ENCODE results near the gene MAPK8IP3. TPM values are rescaled to one million over a fixed set of nuclear protein-coding genes. Genes with fewer than 3 reads are reported as not detected.
"Not testable (repeated sequence)": the region's sequence is repeated elsewhere in the genome, so short reads cannot be mapped to it uniquely, and the experiment has no call there.

Gene MAPK8IP3
- polyA plus RNA-seq, 2 donors, result 21.6 to 73.8 TPM

DNA sequence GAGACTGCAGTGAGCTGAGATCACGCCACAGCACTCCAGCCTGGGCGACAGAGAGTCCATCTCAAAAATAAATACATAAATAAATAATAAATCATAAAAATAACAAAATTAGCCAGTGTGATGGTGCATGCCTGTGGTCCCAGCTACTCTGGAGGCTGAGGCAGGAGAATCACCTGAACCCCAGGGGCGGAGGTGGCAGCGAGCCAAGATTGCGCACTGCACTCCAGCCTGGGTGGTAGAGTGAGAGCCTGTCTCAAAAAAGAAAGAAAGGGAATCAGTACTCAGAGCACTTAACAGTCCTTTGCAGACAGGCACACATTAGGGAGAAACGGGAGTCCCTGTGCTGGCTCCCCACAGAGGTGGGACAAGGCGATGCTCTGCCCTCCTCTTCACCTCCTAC, 25.1 kb downstream of the MAPK8IP3 start:
- WGBS, 2 donors, result 88 to 94% methylated on average over 7 of the region's 7 CpGs
- Histone ChIP-seq H3K9me3 (ENCODE audit: control insufficient read depth in 2 of 2, insufficient read depth in 1 of 2, low read depth in 1 of 2, low read length in 1 of 2) (peaks cover 0 to 5% of the 10 kb centered on the region in 2 donors), H3K4me1 (ENCODE audit: control insufficient read depth in 2 of 2, insufficient read depth in 2 of 2, low read length in 1 of 2) (no peaks in the 10 kb centered on the region), H3K27ac (ENCODE audit: low read depth in 2 of 2, low read length in 1 of 2) (no peak overlapping the region), H3K27me3 (ENCODE audit: control insufficient read depth in 1 of 2, insufficient read depth in 2 of 2, low read length in 2 of 2) (no peaks in the 10 kb centered on the region), H3K4me3 (ENCODE audit: low read depth in 1 of 2, low read length in 2 of 2) (no peak overlapping the region), H3K36me3 (ENCODE audit: control insufficient read depth in 2 of 2, insufficient read depth in 2 of 2, low read length in 1 of 2) (peaks cover 13 to 64% of the 10 kb centered on the region in 2 donors)

DNA sequence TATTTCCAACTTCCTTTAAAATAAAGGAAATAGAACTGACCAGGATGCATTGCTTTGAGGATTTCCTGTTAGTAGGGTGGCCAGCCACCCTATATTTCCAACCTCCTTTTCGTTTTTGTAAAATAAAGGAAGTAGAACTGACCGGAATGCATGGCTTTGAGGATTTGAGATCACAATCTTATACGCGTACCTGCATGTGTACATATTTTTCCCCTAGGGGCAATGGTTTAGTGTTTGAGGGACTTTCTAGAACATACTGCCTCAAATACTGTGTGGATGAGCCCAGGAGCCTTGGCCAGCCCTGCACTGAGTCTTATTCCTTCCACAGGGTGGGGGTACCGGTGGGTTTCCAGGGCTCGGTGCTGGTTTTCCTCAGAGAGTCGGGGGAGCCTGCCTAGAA, 25.6 kb downstream of the MAPK8IP3 start:
- 68 to 70% methylated on average over 7 of the region's 7 CpGs for WGBS, 2 donors
- Histone ChIP-seq H3K9me3 (ENCODE audit: control insufficient read depth in 2 of 2, insufficient read depth in 1 of 2, low read depth in 1 of 2, low read length in 1 of 2) (peaks cover 0 to 5% of the 10 kb centered on the region in 2 donors), H3K36me3 (ENCODE audit: control insufficient read depth in 2 of 2, insufficient read depth in 2 of 2, low read length in 1 of 2) (peaks cover 13 to 60% of the 10 kb centered on the region in 2 donors), H3K27ac (ENCODE audit: low read depth in 2 of 2, low read length in 1 of 2) (no peak overlapping the region), H3K4me3 (ENCODE audit: low read depth in 1 of 2, low read length in 2 of 2) (no peak overlapping the region), H3K27me3 (ENCODE audit: control insufficient read depth in 1 of 2, insufficient read depth in 2 of 2, low read length in 2 of 2) (no peaks in the 10 kb centered on the region), H3K4me1 (ENCODE audit: control insufficient read depth in 2 of 2, insufficient read depth in 2 of 2, low read length in 1 of 2) (no peaks in the 10 kb centered on the region)

DNA sequence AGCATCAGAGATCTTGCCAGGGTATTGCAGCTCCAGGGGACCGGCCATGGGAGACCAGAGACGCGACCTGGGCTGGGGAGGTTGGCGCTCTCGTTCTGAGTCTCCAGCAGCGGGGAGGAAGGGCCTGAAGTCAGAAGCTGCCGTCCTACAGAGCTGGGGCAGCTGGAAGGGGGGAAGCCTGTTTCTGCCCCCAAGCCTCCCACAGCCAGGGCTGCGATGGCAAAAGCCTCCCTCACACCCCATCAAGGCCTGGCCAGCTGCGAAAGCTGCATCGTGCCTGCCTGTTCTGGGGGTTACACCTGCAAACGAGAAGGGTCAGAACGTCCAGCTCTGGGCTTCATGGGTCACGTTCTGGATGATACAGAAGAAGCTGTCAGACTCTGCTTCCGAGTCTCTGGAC, 26.1 kb downstream of the MAPK8IP3 start:
- H3K36me3 ChIP-seq (ENCODE audit: control insufficient read depth in 2 of 2, insufficient read depth in 2 of 2, low read length in 1 of 2), result peaks cover 13 to 56% of the 10 kb centered on the region in 2 donors
- H3K9me3 ChIP-seq (ENCODE audit: control insufficient read depth in 2 of 2, insufficient read depth in 1 of 2, low read depth in 1 of 2, low read length in 1 of 2), result peaks cover 0 to 5% of the 10 kb centered on the region in 2 donors
- no peak overlapping the region for H3K27ac ChIP-seq (ENCODE audit: low read depth in 2 of 2, low read length in 1 of 2)
- H3K4me1 ChIP-seq (ENCODE audit: control insufficient read depth in 2 of 2, insufficient read depth in 2 of 2, low read length in 1 of 2), result no peaks in the 10 kb centered on the region
- no peak overlapping the region for H3K4me3 ChIP-seq (ENCODE audit: low read depth in 1 of 2, low read length in 2 of 2)
- WGBS, 2 donors, result 72 to 81% methylated on average over 11 to 14 of the region's 14 CpGs
- H3K27me3 ChIP-seq (ENCODE audit: control insufficient read depth in 1 of 2, insufficient read depth in 2 of 2, low read length in 2 of 2), result no peaks in the 10 kb centered on the region

DNA sequence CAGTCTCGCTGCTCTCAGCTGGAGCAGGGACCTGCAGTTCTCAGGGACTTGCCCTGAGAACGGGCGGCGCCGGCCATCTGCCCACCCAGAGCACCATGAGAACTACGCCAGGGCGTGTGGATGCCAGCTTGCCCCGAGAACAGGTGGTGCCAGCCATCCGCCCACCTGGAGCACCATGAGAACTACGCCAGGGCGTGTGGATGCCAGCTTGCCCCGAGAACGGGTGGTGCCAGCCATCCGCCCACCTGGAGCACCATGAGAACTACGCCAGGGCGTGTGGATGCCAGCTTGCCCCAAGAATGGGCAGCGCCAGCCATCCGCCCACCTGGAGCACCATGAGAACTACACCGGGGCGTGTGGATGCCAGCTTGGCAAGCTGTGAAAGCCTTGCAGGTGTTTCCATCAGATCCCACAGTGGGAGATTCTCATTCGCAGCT, 26.6 kb downstream of the MAPK8IP3 start:
- H3K27ac ChIP-seq (ENCODE audit: low read depth in 2 of 2, low read length in 1 of 2); H3K9me3 ChIP-seq (ENCODE audit: control insufficient read depth in 2 of 2, insufficient read depth in 1 of 2, low read depth in 1 of 2, low read length in 1 of 2); H3K4me3 ChIP-seq (ENCODE audit: low read depth in 1 of 2, low read length in 2 of 2); H3K27me3 ChIP-seq (ENCODE audit: control insufficient read depth in 1 of 2, insufficient read depth in 2 of 2, low read length in 2 of 2); H3K4me1 ChIP-seq (ENCODE audit: control insufficient read depth in 2 of 2, insufficient read depth in 2 of 2, low read length in 1 of 2): not testable (repeated sequence)
- 59 to 70% methylated on average over 21 of the region's 21 CpGs for WGBS, 2 donors
- H3K36me3 ChIP-seq (ENCODE audit: control insufficient read depth in 2 of 2, insufficient read depth in 2 of 2, low read length in 1 of 2), result peaks cover 12 to 51% of the 10 kb centered on the region in 2 donors

DNA sequence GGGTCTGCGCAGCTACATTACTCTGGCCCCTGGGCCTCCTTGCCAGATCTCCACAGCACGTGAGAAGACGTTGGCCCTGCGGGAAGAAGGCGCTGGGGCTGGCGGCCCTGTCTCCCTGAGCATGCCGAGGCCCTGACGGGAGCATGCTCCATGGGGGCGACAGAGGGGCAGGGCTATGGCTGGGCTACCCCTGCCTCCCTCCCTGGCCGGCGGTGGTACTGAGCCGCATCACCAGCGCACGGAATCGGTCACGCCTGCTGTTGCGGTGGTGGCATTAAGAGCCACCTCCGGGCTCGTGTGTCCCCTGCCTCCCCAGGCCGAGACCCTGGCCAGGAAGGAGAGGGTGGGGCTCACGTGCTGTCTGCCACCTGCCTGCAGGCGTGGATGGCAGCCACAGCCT, 28.1 kb downstream of the MAPK8IP3 start:
- no peak overlapping the region for H3K4me3 ChIP-seq (ENCODE audit: low read depth in 1 of 2, low read length in 2 of 2)
- peaks cover 0 to 5% of the 10 kb centered on the region in 2 donors for H3K9me3 ChIP-seq (ENCODE audit: control insufficient read depth in 2 of 2, insufficient read depth in 1 of 2, low read depth in 1 of 2, low read length in 1 of 2)
- peaks cover 0 to under 1% of the 10 kb centered on the region in 2 donors for H3K4me1 ChIP-seq (ENCODE audit: control insufficient read depth in 2 of 2, insufficient read depth in 2 of 2, low read length in 1 of 2)
- no peaks in the 10 kb centered on the region for H3K27me3 ChIP-seq (ENCODE audit: control insufficient read depth in 1 of 2, insufficient read depth in 2 of 2, low read length in 2 of 2)
- no peak overlapping the region for H3K27ac ChIP-seq (ENCODE audit: low read depth in 2 of 2, low read length in 1 of 2)
- 92 to 93% methylated on average over 21 to 22 of the region's 22 CpGs for WGBS, 2 donors
- peaks cover 3 to 35% of the 10 kb centered on the region in 2 donors for H3K36me3 ChIP-seq (ENCODE audit: control insufficient read depth in 2 of 2, insufficient read depth in 2 of 2, low read length in 1 of 2)

DNA sequence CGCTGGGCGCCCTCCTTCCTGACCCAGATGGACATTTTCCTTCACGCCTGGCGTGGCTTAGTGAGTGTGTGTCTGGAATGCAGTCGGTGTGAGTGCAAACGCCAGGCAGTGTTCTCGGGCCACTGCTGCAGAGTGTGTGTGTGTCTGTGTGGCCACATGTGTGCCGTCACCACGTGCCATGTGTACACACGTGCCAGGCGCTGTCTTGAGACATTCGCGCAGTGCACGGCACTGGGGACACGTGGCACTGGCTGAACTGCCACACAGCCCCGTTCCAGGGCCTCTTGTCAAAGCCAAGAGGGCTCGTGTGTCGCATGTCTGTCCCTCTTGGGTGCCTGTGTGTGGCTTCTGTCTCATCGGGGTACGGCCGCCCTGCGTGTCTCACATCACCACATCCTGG, 28.8 kb downstream of the MAPK8IP3 start:
- Histone ChIP-seq H3K27ac (ENCODE audit: low read depth in 2 of 2, low read length in 1 of 2) (no peak overlapping the region), H3K9me3 (ENCODE audit: control insufficient read depth in 2 of 2, insufficient read depth in 1 of 2, low read depth in 1 of 2, low read length in 1 of 2) (peaks cover 0 to 5% of the 10 kb centered on the region in 2 donors), H3K36me3 (ENCODE audit: control insufficient read depth in 2 of 2, insufficient read depth in 2 of 2, low read length in 1 of 2) (peaks cover 0 to 30% of the 10 kb centered on the region in 2 donors), H3K4me3 (ENCODE audit: low read depth in 1 of 2, low read length in 2 of 2) (no peak overlapping the region), H3K27me3 (ENCODE audit: control insufficient read depth in 1 of 2, insufficient read depth in 2 of 2, low read length in 2 of 2) (no peaks in the 10 kb centered on the region), H3K4me1 (ENCODE audit: control insufficient read depth in 2 of 2, insufficient read depth in 2 of 2, low read length in 1 of 2) (peaks cover 0 to 4% of the 10 kb centered on the region in 2 donors)
- 97 to 98% methylated on average over 22 of the region's 22 CpGs for WGBS, 2 donors

DNA sequence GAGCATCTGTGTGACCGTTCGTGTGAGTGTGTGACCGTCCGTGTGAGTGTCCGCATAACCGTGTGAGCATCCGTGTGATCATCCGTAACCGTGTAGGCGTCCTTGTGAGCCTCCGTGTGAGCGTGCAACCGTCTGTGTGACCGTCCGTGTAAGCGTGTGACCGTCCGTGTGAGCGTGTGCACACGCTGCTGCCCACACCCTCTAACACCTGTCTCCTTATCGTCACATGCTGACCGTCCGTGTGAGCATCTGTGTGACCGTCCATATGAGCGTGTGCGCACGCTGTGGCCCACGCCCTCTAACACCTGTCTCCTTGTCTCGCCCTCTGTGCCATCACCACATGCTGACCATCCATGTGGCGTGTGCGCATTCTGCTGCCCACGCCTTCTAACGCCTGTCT, 34.2 kb downstream of the MAPK8IP3 start:
- peaks cover 0 to 36% of the 10 kb centered on the region in 2 donors for H3K36me3 ChIP-seq (ENCODE audit: control insufficient read depth in 2 of 2, insufficient read depth in 2 of 2, low read length in 1 of 2)

DNA sequence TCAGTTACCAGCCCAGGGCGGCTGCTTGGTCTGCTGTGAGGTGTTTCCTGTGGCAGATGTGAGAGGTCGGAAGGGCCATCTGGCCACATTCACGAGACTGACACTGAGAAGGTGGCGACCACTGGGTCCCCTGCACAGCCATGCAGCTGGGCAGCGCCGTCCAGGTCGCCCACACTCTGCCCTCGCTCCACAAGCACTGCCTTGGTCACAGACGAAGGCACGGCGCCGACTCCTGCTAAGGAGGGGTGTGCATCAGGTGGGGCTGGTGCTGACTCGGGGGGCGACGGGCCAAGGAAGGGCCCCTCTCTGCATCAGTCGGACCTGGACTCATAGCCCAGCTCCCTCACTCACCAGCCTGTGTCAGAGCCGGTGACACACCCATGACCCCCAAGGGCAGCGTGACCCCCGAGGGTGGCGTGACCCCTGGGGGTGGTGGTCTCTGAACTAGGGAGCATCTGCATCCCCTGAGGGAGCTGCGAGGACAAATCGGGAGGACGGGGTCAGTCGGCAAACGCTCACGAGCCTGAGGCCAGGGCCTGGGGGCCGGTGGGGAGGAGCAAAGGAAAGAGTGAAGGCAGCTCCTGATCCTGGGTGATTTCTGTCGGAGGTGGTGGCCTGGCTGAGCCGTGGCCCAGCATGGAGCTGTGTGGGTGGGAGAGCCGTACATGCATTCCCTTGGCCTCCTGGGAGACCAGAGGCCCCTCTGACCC, 34.9 kb downstream of the MAPK8IP3 start:
- Histone ChIP-seq H3K4me1 (ENCODE audit: control insufficient read depth in 2 of 2, insufficient read depth in 2 of 2, low read length in 1 of 2) (peaks cover 0 to 8% of the 10 kb centered on the region in 2 donors), H3K27me3 (ENCODE audit: control insufficient read depth in 1 of 2, insufficient read depth in 2 of 2, low read length in 2 of 2) (no peaks in the 10 kb centered on the region), H3K36me3 (ENCODE audit: control insufficient read depth in 2 of 2, insufficient read depth in 2 of 2, low read length in 1 of 2) (peaks cover 0 to 38% of the 10 kb centered on the region in 2 donors), H3K27ac (ENCODE audit: low read depth in 2 of 2, low read length in 1 of 2) (no peak overlapping the region), H3K9me3 (ENCODE audit: control insufficient read depth in 2 of 2, insufficient read depth in 1 of 2, low read depth in 1 of 2, low read length in 1 of 2) (peaks cover 0 to 2% of the 10 kb centered on the region in 2 donors), H3K4me3 (ENCODE audit: low read depth in 1 of 2, low read length in 2 of 2) (no peak overlapping the region)
- WGBS, 2 donors, result 92 to 94% methylated on average over 30 of the region's 30 CpGs

More for the DNA sequence above, 34.2 kb downstream of the MAPK8IP3 start:
- H3K9me3 ChIP-seq (ENCODE audit: control insufficient read depth in 2 of 2, insufficient read depth in 1 of 2, low read depth in 1 of 2, low read length in 1 of 2), result peaks cover 0 to 6% of the 10 kb centered on the region in 2 donors
- no peak overlapping the region for H3K27ac ChIP-seq (ENCODE audit: low read depth in 2 of 2, low read length in 1 of 2)
- WGBS, 2 donors, result 97 to 98% methylated on average over 33 of the region's 33 CpGs
- no peak overlapping the region for H3K4me3 ChIP-seq (ENCODE audit: low read depth in 1 of 2, low read length in 2 of 2)
- peaks cover 0 to 8% of the 10 kb centered on the region in 2 donors for H3K4me1 ChIP-seq (ENCODE audit: control insufficient read depth in 2 of 2, insufficient read depth in 2 of 2, low read length in 1 of 2)
- H3K27me3 ChIP-seq (ENCODE audit: control insufficient read depth in 1 of 2, insufficient read depth in 2 of 2, low read length in 2 of 2), result no peaks in the 10 kb centered on the region

DNA sequence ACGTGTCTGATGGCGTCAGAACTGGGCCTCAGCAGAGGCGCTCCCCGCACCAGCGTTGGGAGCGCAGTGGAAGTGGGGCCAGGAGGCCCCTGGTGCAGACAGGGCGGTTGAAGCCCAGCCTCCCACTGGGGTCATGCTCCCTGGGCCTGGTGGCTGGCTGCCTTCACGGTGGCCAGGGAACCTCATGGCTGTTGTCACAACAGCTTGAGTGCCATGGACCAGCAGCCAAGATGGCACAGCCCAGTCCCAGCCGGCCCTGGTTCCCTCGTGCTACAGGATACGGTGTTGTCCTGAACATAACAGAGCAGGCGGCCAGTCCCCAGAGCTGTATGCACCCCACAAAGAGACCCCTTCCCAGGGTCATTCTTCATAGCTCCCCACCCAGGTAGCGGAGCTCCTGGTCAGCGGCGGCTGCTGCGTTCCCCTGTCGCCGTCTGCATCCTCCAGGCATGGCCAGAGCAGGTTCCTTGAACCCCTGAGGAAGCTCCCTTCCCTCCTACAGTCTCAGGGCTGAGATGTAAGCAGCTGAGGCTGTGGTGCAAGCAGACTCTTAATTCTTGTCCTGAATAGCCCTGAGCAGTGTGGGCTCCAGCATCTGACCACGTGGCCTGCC, 35.7 kb downstream of the MAPK8IP3 start:
- H3K4me1 ChIP-seq (ENCODE audit: control insufficient read depth in 2 of 2, insufficient read depth in 2 of 2, low read length in 1 of 2), result peaks cover 0 to 8% of the 10 kb centered on the region in 2 donors
- H3K4me3 ChIP-seq (ENCODE audit: low read depth in 1 of 2, low read length in 2 of 2), result no peak overlapping the region
- no peak overlapping the region for H3K27ac ChIP-seq (ENCODE audit: low read depth in 2 of 2, low read length in 1 of 2)
- H3K27me3 ChIP-seq (ENCODE audit: control insufficient read depth in 1 of 2, insufficient read depth in 2 of 2, low read length in 2 of 2), result no peaks in the 10 kb centered on the region
- 93 to 97% methylated on average over 19 of the region's 19 CpGs for WGBS, 2 donors
- H3K36me3 ChIP-seq (ENCODE audit: control insufficient read depth in 2 of 2, insufficient read depth in 2 of 2, low read length in 1 of 2), result peaks cover 0 to 38% of the 10 kb centered on the region in 2 donors
- H3K9me3 ChIP-seq (ENCODE audit: control insufficient read depth in 2 of 2, insufficient read depth in 1 of 2, low read depth in 1 of 2, low read length in 1 of 2), result peaks cover 0 to 2% of the 10 kb centered on the region in 2 donors

Data from esophagus (tissue), 2 donors.